Activated B cell treated with CpG ODN at 0.5 μM for 24 hours (primary cell): ENCODE data around the gene CEP162. TPM values are rescaled to one million over a fixed set of nuclear protein-coding genes. Genes with fewer than 3 reads are reported as not detected.
"Not testable (repeated sequence)": the region's sequence is repeated elsewhere in the genome, so short reads cannot be mapped to it uniquely, and the experiment has no call there.

Source experiments
- ATAC-seq: fragments of 200-7000 bp; cut with Tn5 transposase; one replicate; pipeline ENCODE4 v1.10.0; 2021; ENCODE audit warnings: low read depth, mild to moderate bottlenecking, moderate library complexity
- CTCF ChIA-PET: fragments of 350-600 bp; sonication (Branson Sonifier 250); formaldehyde crosslinking; loops from one replicate; lab custom pipeline; 2021; ENCODE audit warnings: antibody characterized with exemption; lab: Charles Lee
- POLR2A ChIA-PET: fragments of 350-600 bp; sonication (Branson Sonifier 250); formaldehyde crosslinking; loops from one replicate; lab custom pipeline; 2021; ENCODE audit warnings: antibody characterized with exemption; lab: Charles Lee
- DNase-seq: peaks from one replicate; pipeline ENCODE4 v3.0.0; 2022
- H3K27ac Mint-ChIP-seq: one replicate; pipeline ENCODE4 v1.8.0; 2020; ENCODE audit warnings: mixed read lengths
- H3K27me3 Mint-ChIP-seq: one replicate; pipeline ENCODE4 v1.8.0; 2021; ENCODE audit warnings: mixed read lengths
- H3K36me3 Mint-ChIP-seq: one replicate; pipeline ENCODE4 v1.8.0; 2021; ENCODE audit warnings: low read depth, mixed read lengths
- H3K4me1 Mint-ChIP-seq: one replicate; pipeline ENCODE4 v1.8.0; 2021; ENCODE audit warnings: mixed read lengths
- H3K4me3 Mint-ChIP-seq: one replicate; pipeline ENCODE4 v1.8.0; 2020; ENCODE audit warnings: mild to moderate bottlenecking, mixed read lengths
- H3K9me3 Mint-ChIP-seq: one replicate; pipeline ENCODE4 v1.8.0; 2020; ENCODE audit warnings: mixed read lengths
- CTCF ChIP-seq: fragments of 200-600 bp; IDR thresholded peaks from one replicate; pipeline ENCODE4 v1.8.0; 2022; ENCODE audit warnings: antibody characterized with exemption, mild to moderate bottlenecking
- intact Hi-C: fragments of 100-400 bp; cut with micrococcal nuclease; formaldehyde crosslinking; loops from one replicate; pipeline ENCODE4 v1.15.1; 2024
- total RNA-seq: library from RNA; stranded (reverse); gene quantifications from 2 replicates; pipeline ENCODE4 v1.2.3, GENCODE V29; 2022

CEP162 gene
- total RNA-seq, 1 donor from 2014 or later, result 13.8 TPM

DNA sequence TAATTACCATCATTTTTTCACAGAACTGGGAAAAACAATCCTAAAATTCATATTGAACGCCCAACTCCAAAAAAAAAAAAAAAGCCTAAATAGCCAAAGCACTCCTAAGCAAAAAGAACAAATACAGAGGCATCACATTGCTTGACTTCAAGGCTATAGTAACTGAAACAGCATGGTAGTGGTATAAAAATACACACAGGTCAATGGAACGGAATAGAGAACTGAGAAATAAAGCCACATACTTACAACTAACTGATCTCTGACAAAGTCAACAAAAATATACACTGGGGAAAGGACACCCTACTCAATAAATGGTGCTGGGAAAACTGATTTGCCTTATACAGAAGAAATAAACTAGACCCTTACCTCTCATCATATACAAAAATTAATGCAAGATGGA, 104.3 kb downstream of the CEP162 start:
- CTCF ChIA-PET, result no interaction called here
- Mint-ChIP-seq H3K36me3 (peaks cover 24% of the 10 kb centered on the region), H3K4me3 (no peak overlapping the region), H3K4me1 (no peaks in the 10 kb centered on the region), H3K27me3 (no peaks in the 10 kb centered on the region), H3K9me3 (peaks cover 12% of the 10 kb centered on the region), H3K27ac (no peak overlapping the region)
- intact Hi-C loops, result no loop called here
- no peak for TF ChIP-seq CTCF
- POLR2A ChIA-PET, result no interaction called here
- ATAC-seq (no peak), DNase-seq (no peak)

DNA sequence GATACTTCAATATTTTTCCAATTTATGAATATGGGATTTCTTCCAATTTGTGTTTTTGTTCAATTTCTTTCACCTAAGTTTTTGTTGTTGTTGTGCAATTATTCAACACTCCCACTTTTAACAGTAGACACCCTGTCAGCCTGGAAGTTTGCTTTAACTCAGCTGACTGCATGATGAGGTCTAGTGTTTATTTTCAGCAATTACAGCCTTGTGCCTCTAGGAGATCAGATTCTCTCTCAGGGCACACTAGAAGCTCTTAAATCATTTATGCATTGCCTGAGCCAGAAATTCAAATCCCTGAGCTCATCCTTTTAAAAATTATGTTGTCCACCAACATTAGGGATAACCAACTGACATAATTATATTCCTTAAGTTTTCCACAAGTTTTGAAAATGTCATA, 108.2 kb downstream of the CEP162 start:
- no peak for TF ChIP-seq CTCF
- POLR2A ChIA-PET, result no interaction called here

GRCh38 chr6:84118191-84118590, 109.3 kb downstream of the CEP162 start:
- H3K36me3 Mint-ChIP-seq, result peaks cover under 1% of the 10 kb centered on the region
- H3K27ac Mint-ChIP-seq, result no peak overlapping the region
- ATAC-seq (no peak), DNase-seq (no peak)
- no peak for TF ChIP-seq CTCF
- ChIA-PET CTCF (no interaction called here), POLR2A (no interaction called here)
- H3K4me1 Mint-ChIP-seq, result no peaks in the 10 kb centered on the region
- peaks cover 2% of the 10 kb centered on the region for H3K9me3 Mint-ChIP-seq
- peaks cover 2% of the 10 kb centered on the region for H3K27me3 Mint-ChIP-seq
- intact Hi-C loops, result no loop called here
- no peak overlapping the region for H3K4me3 Mint-ChIP-seq

More for the DNA sequence above, 108.2 kb downstream of the CEP162 start:
- CTCF ChIA-PET, result no interaction called here
- Mint-ChIP-seq H3K9me3 (peaks cover 5% of the 10 kb centered on the region), H3K4me1 (no peaks in the 10 kb centered on the region), H3K36me3 (peaks cover 10% of the 10 kb centered on the region), H3K4me3 (no peak overlapping the region), H3K27me3 (peaks cover 2% of the 10 kb centered on the region), H3K27ac (no peak overlapping the region)
- DNase-seq (no peak), ATAC-seq (no peak)
- intact Hi-C loops, result no loop called here

- DNase-seq, H3K27ac Mint-ChIP-seq, ATAC-seq, intact Hi-C loops, H3K9me3 Mint-ChIP-seq, H3K27me3 Mint-ChIP-seq, CTCF ChIA-PET, H3K4me1 Mint-ChIP-seq, POLR2A ChIA-PET, H3K36me3 Mint-ChIP-seq, H3K4me3 Mint-ChIP-seq: not testable (repeated sequence)
Observed at GRCh38 chr6:84114933-84115594, 112.4 kb downstream of the CEP162 start.

- CTCF ChIA-PET, H3K4me1 Mint-ChIP-seq: not testable (repeated sequence)
Observed at GRCh38 chr6:84111351-84111750, 116.1 kb downstream of the CEP162 start.

DNA sequence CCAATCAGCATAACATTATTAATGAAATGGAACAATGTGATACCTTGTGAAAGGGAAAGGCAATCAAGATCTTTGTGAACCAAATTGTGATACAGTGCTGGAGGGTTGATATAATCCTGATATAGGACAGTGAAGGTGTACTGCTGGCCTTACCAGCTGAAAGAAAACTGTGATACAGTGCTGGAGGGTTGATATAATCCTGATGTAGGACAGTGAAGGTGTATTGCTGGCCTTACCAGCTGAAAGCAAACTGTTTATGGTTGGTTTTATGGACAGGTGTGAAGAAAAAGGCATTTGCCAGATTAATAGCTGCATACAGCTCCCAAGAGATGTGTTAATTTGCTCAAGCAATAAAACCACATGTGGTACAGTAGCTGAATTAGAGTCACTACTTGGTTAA, 119.9 kb downstream of the CEP162 start:
- Mint-ChIP-seq H3K4me1 (no peaks in the 10 kb centered on the region), H3K9me3 (no peaks in the 10 kb centered on the region), H3K27me3 (peaks cover 9% of the 10 kb centered on the region), H3K4me3 (no peak overlapping the region), H3K36me3 (no peaks in the 10 kb centered on the region), H3K27ac (no peak overlapping the region)
- no peak for ATAC-seq
- intact Hi-C loops, result no loop called here
- ChIA-PET CTCF (no interaction called here), POLR2A (no interaction called here)
- TF ChIP-seq CTCF, result no peak
- DNase-seq, result no peak

More at GRCh38 chr6:84111351-84111750, 116.1 kb downstream of the CEP162 start:
- H3K27me3 Mint-ChIP-seq, POLR2A ChIA-PET, H3K27ac Mint-ChIP-seq, intact Hi-C loops, DNase-seq, H3K4me3 Mint-ChIP-seq, ATAC-seq, H3K36me3 Mint-ChIP-seq, H3K9me3 Mint-ChIP-seq: not testable (repeated sequence)

DNA sequence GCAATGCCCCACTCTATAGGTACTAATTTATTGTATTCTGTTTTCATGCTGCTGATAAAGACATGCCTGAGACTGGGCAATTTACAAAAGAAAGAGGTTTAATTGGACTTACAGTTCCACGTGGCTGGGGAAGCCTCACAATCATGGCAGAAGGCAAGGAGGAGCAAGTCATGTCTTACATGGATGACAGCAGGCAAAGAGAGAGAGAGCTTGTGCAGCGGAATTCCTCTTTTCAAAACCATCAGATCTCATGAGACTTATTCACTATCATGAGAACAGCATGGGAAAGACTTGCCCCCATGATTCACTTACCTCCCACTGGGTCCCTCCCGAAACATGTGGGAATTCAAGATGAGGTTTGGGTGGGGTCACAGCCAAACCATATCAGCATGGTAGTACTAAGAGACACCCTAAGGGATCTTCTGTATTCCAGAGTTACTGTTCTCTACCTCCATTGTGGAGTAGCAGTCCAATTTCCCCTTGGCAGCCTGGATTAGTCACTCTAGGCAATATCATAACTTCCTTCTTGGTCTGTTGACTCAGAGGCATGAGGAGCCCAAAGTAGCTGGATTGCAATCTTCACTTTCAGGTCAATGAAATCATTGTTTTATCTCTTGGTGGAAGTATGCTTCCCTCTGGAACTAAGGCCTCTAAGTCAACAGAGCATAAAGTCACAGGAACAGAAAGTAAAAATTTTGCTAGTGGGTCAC, 122.1 kb downstream of the CEP162 start:
- CTCF ChIA-PET, H3K4me1 Mint-ChIP-seq, intact Hi-C loops, ATAC-seq, H3K4me3 Mint-ChIP-seq, POLR2A ChIA-PET, H3K36me3 Mint-ChIP-seq, H3K9me3 Mint-ChIP-seq, DNase-seq, H3K27ac Mint-ChIP-seq: not testable (repeated sequence)
- H3K27me3 Mint-ChIP-seq, result peaks cover 14% of the 10 kb centered on the region
